MM.1S (cell line): ENCODE measurements around the gene GNL1.
A peak's percentile ranks its signal among the peaks of the same experiment; 100 is the strongest.

ENCODE experiments used
- DNase-seq: peaks from one replicate; pipeline ENCODE4 v3.0.0-alpha.2; 2015
- H2AFZ ChIP-seq: fragments of 300-600 bp; sonication (generic); 2 replicates; pipeline ENCODE4 v1.6.0; 2016; ENCODE audit warnings: antibody characterized with exemption, low read length
- H3F3A ChIP-seq: fragments of 300-600 bp; sonication (generic); 2 replicates; pipeline ENCODE4 v1.6.1; 2016; ENCODE audit warnings: mild to moderate bottlenecking, antibody characterized with exemption, low read length, moderate library complexity, mixed read lengths; ENCODE audit not compliant: insufficient read depth
- H3K27ac ChIP-seq: fragments of 300-600 bp; sonication (generic); 2 replicates; pipeline ENCODE4 v1.5.1; 2016; ENCODE audit warnings: mild to moderate bottlenecking, low read length
- H3K27me3 ChIP-seq: fragments of 300-600 bp; sonication (generic); replicated peaks from 2 replicates; pipeline ENCODE4 v1.6.0; 2016; ENCODE audit warnings: low read length; ENCODE audit not compliant: insufficient read depth
- H3K36me3 ChIP-seq: fragments of 300-600 bp; sonication (generic); replicated peaks from 2 replicates; pipeline ENCODE4 v1.6.1; 2016; ENCODE audit warnings: mild to moderate bottlenecking, low read length, mixed read lengths; ENCODE audit not compliant: insufficient read depth
- H3K4me1 ChIP-seq: fragments of 300-600 bp; sonication (generic); 2 replicates; pipeline ENCODE4 v1.6.1; 2016; ENCODE audit warnings: low read length, mixed read lengths
- H3K4me2 ChIP-seq: fragments of 300-600 bp; sonication (generic); 2 replicates; pipeline ENCODE4 v1.6.0; 2016; ENCODE audit warnings: low read depth, low read length
- H3K4me3 ChIP-seq: fragments of 300-600 bp; sonication (generic); 2 replicates; pipeline ENCODE4 v1.5.1; 2016; ENCODE audit warnings: low read length, mixed read lengths
- H3K79me2 ChIP-seq: fragments of 300-600 bp; sonication (generic); 2 replicates; pipeline ENCODE4 v1.6.1; 2016; ENCODE audit warnings: mixed run types, low read length, mixed read lengths
- H3K9ac ChIP-seq: fragments of 300-600 bp; sonication (generic); 2 replicates; pipeline ENCODE4 v1.6.1; 2016; ENCODE audit warnings: low read length, mixed read lengths
- H3K9me2 ChIP-seq: fragments of 300-600 bp; sonication (generic); replicated peaks from 2 replicates; pipeline ENCODE4 v1.6.1; 2016; ENCODE audit warnings: mild to moderate bottlenecking, low read length, mixed read lengths; ENCODE audit not compliant: insufficient read depth
- H3K9me3 ChIP-seq: fragments of 300-600 bp; sonication (generic); replicated peaks from 2 replicates; pipeline ENCODE4 v1.6.1; 2016; ENCODE audit warnings: mild to moderate bottlenecking, low read length, mixed read lengths; ENCODE audit not compliant: insufficient read depth
- H4K20me1 ChIP-seq: fragments of 300-600 bp; sonication (generic); 2 replicates; pipeline ENCODE4 v1.6.1; 2016; ENCODE audit warnings: mild to moderate bottlenecking, low read length, moderate library complexity, mixed read lengths; ENCODE audit not compliant: insufficient read depth
- EZH2 ChIP-seq: fragments of 300-600 bp; sonication (generic); optimal IDR thresholded peaks from 2 replicates; pipeline ENCODE3; 2017; ENCODE audit warnings: low read depth, mild to moderate bottlenecking, antibody characterized with exemption, low read length, mixed read lengths
- EZH2phosphoT487 ChIP-seq: fragments of 300-600 bp; sonication (generic); IDR thresholded peaks from 2 replicates; pipeline ENCODE4 v1.6.1; 2018; ENCODE audit warnings: antibody characterized with exemption, low read length
- TF ChIP-seq, protein P1 (sequence below): fragments of 300-600 bp; sonication (generic); IDR thresholded peaks from 2 replicates; pipeline ENCODE4 v1.5.1; 2016; ENCODE audit warnings: antibody characterized with exemption, low read length, mixed read lengths

The GNL1 gene

DNA sequence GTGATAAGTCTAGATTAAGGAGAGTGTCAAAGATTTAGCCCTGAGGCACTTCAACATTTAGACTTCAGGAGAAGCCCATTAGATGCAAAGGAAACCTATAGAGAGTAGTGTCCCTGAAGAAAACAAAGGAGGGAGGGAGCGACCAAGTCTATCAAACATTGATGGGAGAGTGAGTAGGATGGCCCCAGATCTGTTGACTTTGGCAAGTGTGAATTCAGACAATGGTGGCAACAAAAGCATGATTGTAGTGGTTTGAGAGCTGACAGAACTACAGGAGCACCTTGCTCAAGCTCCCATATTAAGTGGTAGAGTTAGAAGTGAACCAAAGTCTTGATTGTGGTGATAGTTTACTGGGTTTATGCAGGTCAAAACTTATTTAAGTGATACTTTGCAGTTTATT lies 14.0 kb upstream of the GNL1 start:
- H3K9me3 ChIP-seq, result no peaks in the 10 kb centered on the region
- no peaks in the 10 kb centered on the region for H3K9me2 ChIP-seq
- DNase-seq, result no peak
- H3K27ac ChIP-seq, result no peak overlapping the region
- H3K9ac ChIP-seq, result peak overlapping the region; percentile 88; the same call in 1 of the 2 replicates
- peaks cover 6% of the 10 kb centered on the region; the same call in 1 of the 2 replicates for H4K20me1 ChIP-seq
- peak overlapping the region; percentile 91 for H3K4me2 ChIP-seq
- no peaks in the 10 kb centered on the region for H3K27me3 ChIP-seq
- H3K4me1 ChIP-seq, result peaks cover 18% of the 10 kb centered on the region
- H3K36me3 ChIP-seq, result no peaks in the 10 kb centered on the region
- TF ChIP-seq EZH2, result no peak
- no peak for TF ChIP-seq EZH2phosphoT487
- TF ChIP-seq, protein P1, sequence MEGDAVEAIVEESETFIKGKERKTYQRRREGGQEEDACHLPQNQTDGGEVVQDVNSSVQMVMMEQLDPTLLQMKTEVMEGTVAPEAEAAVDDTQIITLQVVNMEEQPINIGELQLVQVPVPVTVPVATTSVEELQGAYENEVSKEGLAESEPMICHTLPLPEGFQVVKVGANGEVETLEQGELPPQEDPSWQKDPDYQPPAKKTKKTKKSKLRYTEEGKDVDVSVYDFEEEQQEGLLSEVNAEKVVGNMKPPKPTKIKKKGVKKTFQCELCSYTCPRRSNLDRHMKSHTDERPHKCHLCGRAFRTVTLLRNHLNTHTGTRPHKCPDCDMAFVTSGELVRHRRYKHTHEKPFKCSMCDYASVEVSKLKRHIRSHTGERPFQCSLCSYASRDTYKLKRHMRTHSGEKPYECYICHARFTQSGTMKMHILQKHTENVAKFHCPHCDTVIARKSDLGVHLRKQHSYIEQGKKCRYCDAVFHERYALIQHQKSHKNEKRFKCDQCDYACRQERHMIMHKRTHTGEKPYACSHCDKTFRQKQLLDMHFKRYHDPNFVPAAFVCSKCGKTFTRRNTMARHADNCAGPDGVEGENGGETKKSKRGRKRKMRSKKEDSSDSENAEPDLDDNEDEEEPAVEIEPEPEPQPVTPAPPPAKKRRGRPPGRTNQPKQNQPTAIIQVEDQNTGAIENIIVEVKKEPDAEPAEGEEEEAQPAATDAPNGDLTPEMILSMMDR, result no peak
- H2AFZ ChIP-seq, result peak overlapping the region; percentile 95
- H3F3A ChIP-seq, result peaks cover 11% of the 10 kb centered on the region; the same call in 1 of the 2 replicates
- peak overlapping the region; percentile 90 for H3K4me3 ChIP-seq
- peaks cover 40% of the 10 kb centered on the region for H3K79me2 ChIP-seq

DNA sequence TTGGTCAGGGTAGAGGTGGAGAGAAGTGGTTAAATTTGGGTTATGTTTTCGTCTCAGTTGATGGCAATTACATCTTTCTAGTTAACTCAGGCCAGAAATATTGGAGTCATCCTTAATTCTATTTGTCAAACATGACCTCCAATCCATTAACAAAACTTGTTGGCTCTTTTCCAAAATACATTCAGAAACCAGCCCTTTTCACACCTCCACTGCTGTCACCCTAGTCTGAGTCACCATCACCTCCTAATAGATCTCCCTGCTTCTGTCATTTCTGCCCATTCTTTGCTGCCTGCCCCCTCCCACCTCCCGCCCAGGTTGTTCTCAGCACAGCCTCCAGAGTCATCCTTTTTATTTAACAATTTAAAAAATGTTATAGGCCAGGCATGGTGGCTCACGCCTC lies 12.0 kb upstream of the GNL1 start:
- TF ChIP-seq, protein P1, result no peak
- TF ChIP-seq EZH2phosphoT487, result no peak
- no peak for TF ChIP-seq EZH2

DNA sequence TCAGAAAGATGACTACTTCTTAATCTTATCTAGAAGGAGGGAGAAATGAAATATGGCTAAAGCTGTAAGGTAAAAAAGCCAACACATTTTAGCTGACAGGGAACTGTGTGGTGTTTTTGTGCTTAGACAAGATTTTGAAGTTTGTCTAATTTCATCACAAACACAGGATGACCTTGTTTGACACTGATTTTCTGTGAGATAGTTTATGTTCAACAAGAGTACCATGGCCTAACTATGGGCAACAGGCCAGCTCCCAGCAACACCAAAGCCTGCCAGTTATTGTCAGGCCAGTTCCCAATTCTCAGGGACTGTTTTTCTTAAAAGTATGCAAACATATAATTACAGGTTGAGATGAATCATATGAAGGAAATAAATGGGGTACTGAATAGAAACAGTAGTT lies 9.5 kb upstream of the GNL1 start:
- Histone ChIP-seq H3K36me3 (no peaks in the 10 kb centered on the region), H3K4me2 (no peak overlapping the region), H3K9me3 (no peaks in the 10 kb centered on the region), H3K79me2 (no peaks in the 10 kb centered on the region), H3F3A (peaks cover 5% of the 10 kb centered on the region; the same call in 1 of the 2 replicates), H3K9ac (no peak overlapping the region), H3K27ac (no peak overlapping the region), H3K4me1 (no peaks in the 10 kb centered on the region), H2AFZ (no peak overlapping the region), H3K4me3 (no peak overlapping the region), H3K27me3 (no peaks in the 10 kb centered on the region), H3K9me2 (no peaks in the 10 kb centered on the region), H4K20me1 (no peaks in the 10 kb centered on the region)
- no peak for DNase-seq
- no peak for TF ChIP-seq EZH2
- TF ChIP-seq EZH2phosphoT487, result no peak
- TF ChIP-seq, protein P1, result no peak

More for the DNA sequence above, 12.0 kb upstream of the GNL1 start:
- Histone ChIP-seq H3K9ac (no peak overlapping the region), H3K27me3 (no peaks in the 10 kb centered on the region), H3K9me3 (no peaks in the 10 kb centered on the region), H3K4me3 (no peak overlapping the region), H3K79me2 (peaks cover 20% of the 10 kb centered on the region), H3K27ac (no peak overlapping the region), H3K9me2 (no peaks in the 10 kb centered on the region), H4K20me1 (0 out of 2 replicates have a peak, but pooled peaks cover 6% of the 10 kb centered on the region), H3F3A (peaks cover 11% of the 10 kb centered on the region; the same call in 1 of the 2 replicates), H3K4me2 (no peak overlapping the region), H3K4me1 (peaks cover 11% of the 10 kb centered on the region), H3K36me3 (no peaks in the 10 kb centered on the region), H2AFZ (no peak overlapping the region)
- no peak for DNase-seq
